Neuronal stem cell (in vitro differentiated cells): ENCODE results near the gene TBATA.

ENCODE experiments used
- DNase-seq: peaks from one replicate; pipeline ENCODE4 v3.0.0-alpha.2; 2013; ENCODE audit warnings: low spot score
- H2AFZ ChIP-seq: one replicate; pipeline ENCODE4 v1.6.1; 2013; ENCODE audit warnings: mild to moderate bottlenecking, low read length, inconsistent platforms
- H2AK5ac ChIP-seq: 2 replicates; pipeline ENCODE4 v1.6.1; 2013; ENCODE audit warnings: low read depth, mild to moderate bottlenecking, inconsistent platforms, low read length, moderate library complexity, mixed read lengths
- H2BK120ac ChIP-seq: 2 replicates; pipeline ENCODE4 v1.6.1; 2013; ENCODE audit warnings: low read depth, mild to moderate bottlenecking, inconsistent platforms, low read length, moderate library complexity, mixed read lengths
- H2BK12ac ChIP-seq: one replicate; pipeline ENCODE4 v1.6.1; 2013; ENCODE audit warnings: low read length, inconsistent platforms
- H2BK15ac ChIP-seq: 2 replicates; pipeline ENCODE4 v1.6.1; 2013; ENCODE audit warnings: mild to moderate bottlenecking, low read length, inconsistent platforms, mixed read lengths
- H2BK5ac ChIP-seq: one replicate; pipeline ENCODE4 v1.6.1; 2013; ENCODE audit warnings: inconsistent platforms, mild to moderate bottlenecking, low read length, moderate library complexity
- H3K14ac ChIP-seq: one replicate; pipeline ENCODE4 v1.6.1; 2013; ENCODE audit warnings: low read length, inconsistent platforms
- H3K18ac ChIP-seq: 2 replicates; pipeline ENCODE4 v1.6.1; 2013; ENCODE audit warnings: low read length, inconsistent platforms
- H3K23ac ChIP-seq: 2 replicates; pipeline ENCODE4 v1.6.1; 2013; ENCODE audit warnings: low read depth, mild to moderate bottlenecking, mixed read lengths, low read length, inconsistent platforms; ENCODE audit not compliant: poor library complexity
- H3K27ac ChIP-seq: replicated peaks from 3 replicates; pipeline ENCODE4 v1.5.1; 2013; ENCODE audit warnings: low read length, inconsistent platforms
- H3K27me3 ChIP-seq, 3 experiments: 2 replicates each; pipeline ENCODE4 v1.6.1; 2013; ENCODE audit warnings: low read length in 3 of 3, mild to moderate bottlenecking in 2 of 3, inconsistent platforms in 1 of 3, low read depth in 1 of 3, mixed read lengths in 1 of 3, moderate library complexity in 1 of 3; ENCODE audit not compliant: control insufficient read depth in 3 of 3, insufficient read depth in 3 of 3
- H3K36me3 ChIP-seq, 2 donors: replicated peaks in 1 of 2; 2 replicates each; pipeline ENCODE4 v1.6.1; 2013; ENCODE audit warnings: low read length in 2 of 2; ENCODE audit not compliant: control insufficient read depth in 2 of 2, insufficient read depth in 2 of 2
- H3K4ac ChIP-seq: 2 replicates; pipeline ENCODE4 v1.6.1; 2013; ENCODE audit warnings: inconsistent platforms, mild to moderate bottlenecking, low read length, moderate library complexity
- H3K4me1 ChIP-seq, 2 donors: 1 replicate in 1 of 2; 2 replicates in 1 of 2; pipeline ENCODE4 v1.6.1; 2013; ENCODE audit warnings: low read length in 2 of 2, low read depth in 1 of 2; ENCODE audit not compliant: control insufficient read depth in 2 of 2, insufficient read depth in 1 of 2
- H3K4me2 ChIP-seq: one replicate; pipeline ENCODE4 v1.6.1; 2013; ENCODE audit warnings: mild to moderate bottlenecking, low read length, inconsistent platforms; ENCODE audit not compliant: insufficient read depth, poor library complexity, severe bottlenecking
- H3K4me3 ChIP-seq, 2 donors: 2 replicates each; pipeline ENCODE4 v1.5.1; 2013; ENCODE audit warnings: low read length in 2 of 2, mild to moderate bottlenecking in 2 of 2, inconsistent platforms in 1 of 2, moderate library complexity in 1 of 2
- H3K79me1 ChIP-seq: one replicate; pipeline ENCODE4 v1.6.1; 2013; ENCODE audit warnings: low read depth, mild to moderate bottlenecking, inconsistent platforms, low read length, moderate library complexity
- H3K9ac ChIP-seq: one replicate; pipeline ENCODE4 v1.6.1; 2013; ENCODE audit warnings: mild to moderate bottlenecking, low read depth, low read length, inconsistent platforms; ENCODE audit not compliant: poor library complexity
- H3K9me3 ChIP-seq, 2 donors: replicated peaks in 1 of 2; 2 replicates each; pipeline versions ENCODE3 to v1.6.1; 2013; ENCODE audit warnings: low read length in 2 of 2, mild to moderate bottlenecking in 2 of 2, inconsistent platforms in 1 of 2, low read depth in 1 of 2, mixed read lengths in 1 of 2, moderate library complexity in 1 of 2; ENCODE audit not compliant: control insufficient read depth in 2 of 2, insufficient read depth in 1 of 2
- H4K8ac ChIP-seq: one replicate; pipeline ENCODE4 v1.6.1; 2013; ENCODE audit warnings: low read depth, mild to moderate bottlenecking, inconsistent platforms, low read length, moderate library complexity
- H4K91ac ChIP-seq: one replicate; pipeline ENCODE4 v1.6.1; 2013; ENCODE audit warnings: low read length, low read depth, mild to moderate bottlenecking, inconsistent platforms; ENCODE audit not compliant: poor library complexity
- WGBS, 2 donors: extraction: QIAGEN DNeasy Blood & Tissue Kit; methylation state at CpG; one replicate each; pipeline ENCODE4 v1.1.7; 2013; ENCODE audit warnings: missing lambda C conversion rate in 2 of 2, mixed read lengths in 1 of 2; ENCODE audit not compliant: insufficient read length in 2 of 2, insufficient replicate concordance in 1 of 2; ENCODE audit errors: extremely low coverage in 2 of 2; 5-methylcytosine and 5-hydroxymethylcytosine counted together

TBATA gene

DNA sequence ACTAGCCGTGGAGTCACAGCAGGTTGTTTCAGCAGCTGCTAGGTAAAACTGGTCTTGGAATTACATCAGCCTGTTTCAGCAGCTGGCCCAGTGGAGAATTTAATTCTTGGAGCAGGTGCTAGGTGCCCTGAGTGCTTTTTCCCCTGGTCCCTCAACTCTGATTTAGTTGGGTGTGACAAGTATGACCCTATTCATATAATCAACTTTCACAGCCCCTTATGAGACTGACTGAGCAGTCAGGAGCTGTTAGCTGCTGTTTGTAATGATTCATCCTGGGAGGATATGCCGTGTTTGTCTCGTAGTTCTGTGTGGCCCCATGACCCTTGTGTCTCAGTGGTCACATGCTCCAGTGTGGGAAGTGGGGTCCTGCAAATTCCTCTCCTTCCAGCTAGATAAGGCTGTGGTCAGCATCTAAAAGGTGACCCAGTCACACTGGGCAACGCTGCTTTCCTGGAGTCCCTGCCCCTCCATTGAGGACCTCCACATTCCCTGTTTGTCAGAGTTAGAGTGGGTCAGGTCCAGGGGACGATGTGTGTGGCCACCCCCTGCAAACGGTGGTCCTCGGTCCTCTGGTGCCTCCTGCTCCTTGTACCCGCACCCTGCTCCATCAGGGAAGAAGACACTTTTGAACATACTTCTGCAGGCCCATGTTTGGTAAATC lies 28.3 kb downstream of the TBATA start:
- Histone ChIP-seq H2BK5ac (no peak overlapping the region), H3K27me3 (peaks cover 0 to 3% (median 0%) of the 10 kb centered on the region in 3 experiments), H3K9me3 (no peaks in the 10 kb centered on the region), H3K18ac (no peak overlapping the region), H3K36me3 (no peaks in the 10 kb centered on the region), H4K91ac (no peak overlapping the region), H3K27ac (no peak overlapping the region), H3K9ac (no peak overlapping the region), H3K4me3 (no peak overlapping the region), H4K8ac (no peak overlapping the region), H3K23ac (no peak overlapping the region), H2AK5ac (no peak overlapping the region), H3K4ac (no peak overlapping the region), H2AFZ (no peak overlapping the region), H2BK15ac (no peak overlapping the region), H3K4me1 (peaks cover 8 to 12% of the 10 kb centered on the region in 2 donors), H2BK120ac (no peak overlapping the region), H2BK12ac (no peak overlapping the region), H3K79me1 (no peaks in the 10 kb centered on the region), H3K14ac (no peak overlapping the region), H3K4me2 (no peak overlapping the region)
- WGBS, 2 donors: no CpG with 5 or more reads among the region's 8 CpGs
- no peak for DNase-seq

DNA sequence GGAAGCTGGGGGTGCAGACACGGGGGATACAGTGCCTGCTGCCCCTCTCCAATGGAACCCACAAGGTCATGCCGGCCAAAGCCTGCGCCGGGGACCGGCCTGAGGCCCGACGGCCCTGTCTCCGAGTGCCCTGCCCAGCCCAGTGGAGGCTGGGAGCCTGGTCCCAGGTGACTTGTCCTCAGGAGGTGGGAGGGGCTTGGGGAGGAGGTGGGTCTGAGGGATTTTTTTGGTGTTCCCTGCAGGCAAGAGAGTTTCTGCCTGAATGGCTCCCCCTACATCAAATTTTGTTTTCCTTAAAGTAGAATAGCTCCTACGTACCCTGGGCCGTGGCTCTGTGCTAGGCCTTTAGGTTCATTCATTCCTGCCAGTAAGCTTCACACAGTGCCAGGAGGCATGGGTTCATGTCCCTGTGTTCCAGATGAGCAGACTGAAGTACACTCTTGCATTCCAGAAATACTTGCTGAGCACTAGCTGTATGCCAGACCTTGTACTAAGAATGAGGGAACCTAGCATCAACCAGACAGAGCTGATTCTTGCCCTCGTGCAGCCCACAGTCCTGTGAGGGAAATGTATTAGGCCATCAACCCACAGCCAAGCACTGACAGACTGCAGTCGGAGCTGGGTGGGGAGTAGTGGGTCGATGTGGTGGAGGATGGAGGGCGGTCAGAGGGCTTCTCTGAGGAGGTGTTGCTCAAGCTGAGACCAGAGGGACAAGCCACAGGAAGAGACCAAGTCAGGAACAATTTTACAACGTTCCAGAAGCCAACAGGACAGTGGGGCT lies 31.1 kb downstream of the TBATA start:
- DNase-seq: no peak
- no CpG with 5 or more reads among the region's 15 CpGs for WGBS, 2 donors
- Histone ChIP-seq H3K36me3 (no peaks in the 10 kb centered on the region), H2BK120ac (no peak overlapping the region), H3K9me3 (no peaks in the 10 kb centered on the region), H3K27me3 (peaks cover 0 to 3% (median 0%) of the 10 kb centered on the region in 3 experiments), H3K79me1 (no peaks in the 10 kb centered on the region), H3K9ac (peak overlapping the region; percentile 0), H3K4me1 (peaks cover 0 to 1% of the 10 kb centered on the region in 2 donors), H2BK12ac (no peak overlapping the region), H4K8ac (peak overlapping the region; percentile 45), H2AFZ (no peak overlapping the region), H3K4me2 (no peak overlapping the region), H2AK5ac (peak overlapping the region; percentile 54), H2BK15ac (peak overlapping the region; percentile 67), H3K4ac (no peak overlapping the region), H3K27ac (no peak overlapping the region), H2BK5ac (no peak overlapping the region), H4K91ac (no peak overlapping the region), H3K14ac (no peak overlapping the region), H3K23ac (no peak overlapping the region), H3K18ac (peak overlapping the region; percentile 62), H3K4me3 (no peak overlapping the region)

DNA sequence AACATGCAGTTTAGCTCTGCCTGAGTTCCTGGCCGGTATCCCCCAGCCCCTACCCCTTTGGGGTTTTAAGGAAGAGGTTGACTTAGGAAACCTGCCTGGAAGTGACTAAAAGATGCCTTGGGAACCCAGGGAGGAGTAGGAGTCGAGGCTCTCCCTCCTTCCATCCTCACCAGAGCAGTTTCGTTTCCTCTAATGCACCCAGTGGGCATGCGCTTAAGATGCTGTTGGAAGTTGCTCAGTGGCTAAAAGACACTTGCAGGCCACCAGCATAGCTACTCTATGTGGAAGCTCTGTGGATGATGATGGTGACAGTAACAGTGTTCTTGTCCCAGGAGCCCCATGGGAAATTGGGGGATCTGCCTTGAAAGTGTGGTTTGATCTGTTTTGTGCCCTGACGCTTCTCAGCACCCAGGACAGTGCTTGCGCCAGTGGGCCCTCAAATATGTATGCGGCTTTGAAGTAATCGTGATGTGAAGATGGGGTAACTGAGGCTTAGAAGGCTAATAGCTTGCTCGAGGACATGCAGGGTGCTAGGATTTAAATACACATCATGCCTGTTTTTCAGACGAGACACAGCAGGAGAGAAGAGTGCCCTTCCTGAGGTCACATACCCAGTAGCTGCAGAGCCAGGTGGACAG lies 32.0 kb downstream of the TBATA start:
- no peak for DNase-seq
- Histone ChIP-seq H2BK15ac (no peak overlapping the region), H2AFZ (no peak overlapping the region), H3K27ac (no peak overlapping the region), H3K14ac (no peak overlapping the region), H3K79me1 (no peaks in the 10 kb centered on the region), H3K9me3 (no peaks in the 10 kb centered on the region), H3K9ac (no peak overlapping the region), H3K4me1 (peaks cover 0 to 1% of the 10 kb centered on the region in 2 donors), H2AK5ac (peak overlapping the region; percentile 54), H3K4me2 (no peak overlapping the region), H3K4me3 (no peak overlapping the region), H4K91ac (no peak overlapping the region), H2BK120ac (no peak overlapping the region), H3K18ac (peak overlapping the region; percentile 31), H3K23ac (no peak overlapping the region), H3K27me3 (peaks cover 0 to 3% (median 0%) of the 10 kb centered on the region in 3 experiments), H4K8ac (no peak overlapping the region), H2BK12ac (no peak overlapping the region), H3K36me3 (no peaks in the 10 kb centered on the region), H2BK5ac (no peak overlapping the region), H3K4ac (peak overlapping the region; percentile 13)
- WGBS, 2 donors: no CpG with 5 or more reads among the region's 10 CpGs

DNA sequence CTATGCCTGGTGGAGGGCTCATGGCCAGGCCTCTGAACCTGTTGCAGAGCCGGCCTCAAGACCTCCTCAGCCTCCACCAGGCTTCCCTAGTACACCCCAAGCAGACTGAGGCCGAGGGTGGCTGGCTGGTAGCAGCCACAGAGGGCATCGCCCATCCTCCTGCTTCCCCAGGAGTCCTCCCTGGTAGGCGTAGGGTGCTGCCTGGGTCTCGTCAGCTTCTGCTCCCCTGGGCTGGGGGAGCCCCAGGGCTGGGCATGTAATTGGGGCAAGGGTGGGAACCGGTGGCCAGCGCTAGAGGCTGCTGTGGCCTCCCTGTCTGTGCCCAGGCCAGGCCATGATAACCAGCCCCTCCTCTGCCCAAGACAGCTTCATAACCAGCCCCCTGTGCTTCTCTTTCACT lies 32.6 kb downstream of the TBATA start:
- Histone ChIP-seq H2BK12ac (no peak overlapping the region), H4K8ac (no peak overlapping the region), H3K4me1 (peaks cover 0 to 1% of the 10 kb centered on the region in 2 donors), H3K79me1 (no peaks in the 10 kb centered on the region), H3K9ac (no peak overlapping the region), H3K4ac (no peak overlapping the region), H3K36me3 (no peaks in the 10 kb centered on the region), H3K4me3 (no peak overlapping the region), H3K14ac (no peak overlapping the region), H3K23ac (peak overlapping the region; percentile 34), H3K9me3 (no peaks in the 10 kb centered on the region), H3K27ac (no peak overlapping the region), H2BK120ac (no peak overlapping the region), H2AK5ac (no peak overlapping the region), H4K91ac (no peak overlapping the region), H3K4me2 (no peak overlapping the region), H3K27me3 (peaks cover 0 to 3% (median 0%) of the 10 kb centered on the region in 3 experiments), H2BK15ac (peak overlapping the region; percentile 11), H3K18ac (peak overlapping the region; percentile 5), H2AFZ (no peak overlapping the region), H2BK5ac (no peak overlapping the region)
- no CpG with 5 or more reads among the region's 7 CpGs for WGBS, 2 donors
- no peak for DNase-seq
